Gastrocnemius medialis (tissue), 4 donors: ENCODE results near the gene KCNK13. TPM values are rescaled to one million over a fixed set of nuclear protein-coding genes. Genes with fewer than 3 reads are reported as not detected.

Experiments
- ATAC-seq, 2 donors: fragments of 150-250 bp; one replicate each; pipeline ENCODE4 v1.9.1; 2016
- DNase-seq, 2 donors: peaks; one replicate each; pipeline ENCODE4 v3.0.0-alpha.2; 2019
- H3K27ac ChIP-seq, 4 donors: fragments of 200-600 bp; sonication (generic); 1 replicate in 1 of 4; 2 replicates in 3 of 4; pipeline ENCODE4 v1.5.1; 2016 to 2018; ENCODE audit warnings: mild to moderate bottlenecking in 2 of 4, moderate library complexity in 1 of 4
- H3K27me3 ChIP-seq, 3 donors: fragments of 200-600 bp; sonication (generic) in 2 of 3; 1 replicate in 1 of 3; 2 replicates in 2 of 3; pipeline versions ENCODE4 v1.5.1 to v1.6.0; 2016 to 2019; ENCODE audit warnings: mild to moderate bottlenecking in 1 of 3, moderate library complexity in 1 of 3
- H3K36me3 ChIP-seq, 2 donors: fragments of 200-600 bp; sonication (generic) in 1 of 2; one replicate each; pipeline ENCODE4 v1.5.1; 2017 to 2018
- H3K4me1 ChIP-seq, 2 donors: fragments of 200-600 bp; sonication (generic) in 1 of 2; one replicate each; pipeline ENCODE4 v1.5.1; 2016 to 2017; ENCODE audit warnings: mild to moderate bottlenecking in 2 of 2
- H3K4me3 ChIP-seq, 4 donors: fragments of 200-600 bp; sonication (generic) in 3 of 4; 1 replicate in 1 of 4; 2 replicates in 3 of 4; pipeline ENCODE4 v1.5.1; 2016 to 2019; ENCODE audit warnings: mild to moderate bottlenecking in 2 of 4
- H3K9me3 ChIP-seq, 3 donors: fragments of 200-600 bp; sonication (generic) in 2 of 3; 1 replicate in 1 of 3; 2 replicates in 2 of 3; pipeline ENCODE4 v1.5.1; 2016 to 2019
- CTCF ChIP-seq, 5 experiments: fragments of 450-650 bp in 3 of 5; fragments of 200-600 bp in 2 of 5; sonication (generic) in 2 of 5; IDR thresholded peaks in 4 of 5; conservative IDR thresholded peaks in 1 of 5; 1 replicate in 4 of 5; 2 replicates in 1 of 5; pipeline ENCODE4 v1.5.1; 2016 to 2019; ENCODE audit warnings: antibody characterized with exemption in 5 of 5, mild to moderate bottlenecking in 3 of 5, moderate library complexity in 3 of 5
- POLR2A ChIP-seq, 2 donors: fragments of 450-650 bp; IDR thresholded peaks; one replicate each; pipeline ENCODE4 v1.6.1; 2017; ENCODE audit warnings: antibody characterized with exemption in 2 of 2, mild to moderate bottlenecking in 2 of 2, moderate library complexity in 2 of 2
- in situ Hi-C, 4 donors: fragments of 200-750 bp; cut with MboI; loops; one replicate each; pipeline versions ENCODE4 v1.15.0 to v1.8.0; 2017; ENCODE audit warnings: low sequenced_read_pairs in 4 of 4
- intact Hi-C: fragments of 100-400 bp; cut with DNase I; formaldehyde crosslinking; loops from one replicate; pipeline ENCODE4 v1.15.1; 2023; ENCODE audit warnings: low total_unique reads
- total RNA-seq, 4 donors: library from RNA; depleted of rRNA; stranded (reverse); fragments of >200 nt; gene quantifications; one replicate each; pipeline versions ENCODE4 v1.1.0 to v1.2.3, GENCODE V29; 2016

Gene KCNK13
- total RNA-seq, 4 donors from 2014 or later: not detected

GRCh38 chr14:90095096-90095495, 33.3 kb downstream of the KCNK13 start:
- intact Hi-C loops (no loop called here), in situ Hi-C loops (no loop called here)
- Histone ChIP-seq H3K4me3 (no peak overlapping the region), H3K27ac (no peak overlapping the region), H3K9me3 (no peaks in the 10 kb centered on the region), H3K36me3 (no peaks in the 10 kb centered on the region), H3K27me3 (no peaks in the 10 kb centered on the region), H3K4me1 (no peaks in the 10 kb centered on the region)
- ATAC-seq (no peak), DNase-seq (no peak)
- TF ChIP-seq POLR2A (IDR thresholded peaks at IDR 0.05) (no peak), CTCF (IDR thresholded peaks at IDR 0.05 in 4 of 5, conservative IDR thresholded peaks at IDR 0.05 in 1 of 5) (no peak)

GRCh38 chr14:90096566-90096965, 34.8 kb downstream of the KCNK13 start:
- H3K27me3 ChIP-seq: no peaks in the 10 kb centered on the region
- H3K9me3 ChIP-seq: no peaks in the 10 kb centered on the region
- ATAC-seq (no peak), DNase-seq (no peak)
- no peaks in the 10 kb centered on the region for H3K36me3 ChIP-seq
- intact Hi-C loops: no loop called here
- TF ChIP-seq POLR2A (IDR thresholded peaks at IDR 0.05) (no peak), CTCF (IDR thresholded peaks at IDR 0.05 in 4 of 5, conservative IDR thresholded peaks at IDR 0.05 in 1 of 5) (no peak)
- no peak overlapping the region for H3K27ac ChIP-seq
- H3K4me3 ChIP-seq: no peak overlapping the region
- in situ Hi-C loops: no loop called here
- H3K4me1 ChIP-seq: no peaks in the 10 kb centered on the region

GRCh38 chr14:90103808-90104207, 42.0 kb downstream of the KCNK13 start:
- H3K4me3 ChIP-seq: no peak overlapping the region
- H3K9me3 ChIP-seq: no peaks in the 10 kb centered on the region
- in situ Hi-C loops: no loop called here
- intact Hi-C loops: no loop called here
- no peak for DNase-seq
- H3K36me3 ChIP-seq: no peaks in the 10 kb centered on the region
- no peak overlapping the region for H3K27ac ChIP-seq
- no peak for ATAC-seq
- no peaks in the 10 kb centered on the region for H3K27me3 ChIP-seq
- TF ChIP-seq CTCF (IDR thresholded peaks at IDR 0.05 in 4 of 5, conservative IDR thresholded peaks at IDR 0.05 in 1 of 5): no peak
- no peaks in the 10 kb centered on the region for H3K4me1 ChIP-seq

- H3K36me3 ChIP-seq: no peaks in the 10 kb centered on the region
- H3K4me3 ChIP-seq: no peak overlapping the region
- H3K27me3 ChIP-seq: no peaks in the 10 kb centered on the region
- intact Hi-C loops: no loop called here
- no peak for ATAC-seq
- H3K27ac ChIP-seq: no peak overlapping the region
- TF ChIP-seq POLR2A (IDR thresholded peaks at IDR 0.05) (no peak), CTCF (IDR thresholded peaks at IDR 0.05 in 4 of 5, conservative IDR thresholded peaks at IDR 0.05 in 1 of 5) (no peak)
- H3K9me3 ChIP-seq: no peaks in the 10 kb centered on the region
- in situ Hi-C loops: no loop called here
- no peak for DNase-seq
- no peaks in the 10 kb centered on the region for H3K4me1 ChIP-seq
Measured at GRCh38 chr14:90105756-90106155, 44.0 kb downstream of the KCNK13 start.

- H3K27me3 ChIP-seq: no peaks in the 10 kb centered on the region
- H3K4me1 ChIP-seq: no peaks in the 10 kb centered on the region
- in situ Hi-C loops (no loop called here), intact Hi-C loops (no loop called here)
- no peak for TF ChIP-seq POLR2A (IDR thresholded peaks at IDR 0.05)
- no peak for TF ChIP-seq CTCF (IDR thresholded peaks at IDR 0.05 in 4 of 5, conservative IDR thresholded peaks at IDR 0.05 in 1 of 5)
- H3K4me3 ChIP-seq: no peak overlapping the region
- no peaks in the 10 kb centered on the region for H3K36me3 ChIP-seq
- no peaks in the 10 kb centered on the region for H3K9me3 ChIP-seq
- no peak overlapping the region for H3K27ac ChIP-seq
- DNase-seq (no peak), ATAC-seq (no peak)
Measured at GRCh38 chr14:90107789-90108188, 46.0 kb downstream of the KCNK13 start.
